GM12878 (cell line): ENCODE data around the gene ESR1. TPM values are rescaled to one million over a fixed set of nuclear protein-coding genes. Genes with fewer than 3 reads are reported as not detected.

Experiments used
- ATAC-seq: fragments of 200-7000 bp; cut with Tn5 transposase; 3 replicates; pipeline ENCODE4 v1.9.1; 2020; ENCODE audit warnings: mild to moderate bottlenecking, moderate library complexity
- BruUV-seq: library from RNA; stranded (reverse); fragments of 400-500 nt; replicated peaks from 2 replicates; lab custom pipeline; 2021; lab: Mats Ljungman, UMichigan
- CTCF ChIA-PET: fragments of 300-600 bp; sonication (Branson Sonifier 250); formaldehyde crosslinking; extraction: SDS; loops from one replicate; lab custom pipeline; 2021; ENCODE audit warnings: inconsistent platforms; lab: Yijun Ruan, JAX
- POLR2A ChIA-PET: fragments of 350-600 bp; formaldehyde crosslinking; extraction: SDS; loops from one replicate; lab custom pipeline; 2021; ENCODE audit warnings: inconsistent platforms; lab: Charles Lee
- RAD21 ChIA-PET: fragments of 300-600 bp; sonication (Branson Sonifier 250); formaldehyde crosslinking; loops from one replicate; lab custom pipeline; 2023; ENCODE audit warnings: antibody characterized with exemption; ENCODE audit not compliant: unreplicated experiment; lab: Charles Lee
- SMC1A ChIA-PET: fragments of 300-600 bp; sonication (Branson Sonifier 250); formaldehyde crosslinking; loops from one replicate; lab custom pipeline; 2023; ENCODE audit not compliant: unreplicated experiment, uncharacterized antibody; lab: Charles Lee
- DNase-seq: peaks from one replicate; pipeline ENCODE4 v3.0.0-alpha.2; 2011; ENCODE audit warnings: low read depth, low spot score
- FAIRE-seq: peaks from 3 replicates; lab custom pipeline; 2011; peaks lifted over from hg19 to GRCh38; lab: Jason Lieb, UNC
- H2AFZ ChIP-seq: 2 replicates; pipeline ENCODE4 v1.6.0; 2011; ENCODE audit warnings: low read depth, low read length, control low read depth; ENCODE audit not compliant: control insufficient read depth
- H3K27ac ChIP-seq: 2 replicates; pipeline ENCODE4 v1.5.1; 2011; ENCODE audit warnings: control low read depth; ENCODE audit not compliant: control insufficient read depth, insufficient read depth
- H3K27me3 ChIP-seq, 2 experiments: replicated peaks in 1 of 2; 2 replicates each; pipeline versions ENCODE4 v1.6.0 to v1.6.1; 2011; ENCODE audit warnings: low read length in 1 of 2; ENCODE audit not compliant: control insufficient read depth in 2 of 2, insufficient read depth in 2 of 2
- H3K36me3 ChIP-seq, 2 experiments: 2 replicates each; pipeline ENCODE4 v1.5.1; 2011; ENCODE audit warnings: low read length in 1 of 2; ENCODE audit not compliant: control insufficient read depth in 2 of 2, insufficient read depth in 2 of 2
- H3K4me1 ChIP-seq: 2 replicates; pipeline ENCODE4 v1.6.1; 2011; ENCODE audit warnings: mild to moderate bottlenecking, low read length, moderate library complexity, mixed read lengths; ENCODE audit not compliant: control insufficient read depth, insufficient read depth
- H3K4me2 ChIP-seq: 2 replicates; pipeline ENCODE4 v1.6.0; 2011; ENCODE audit warnings: control low read depth; ENCODE audit not compliant: control insufficient read depth, insufficient read depth
- H3K4me3 ChIP-seq: fragments of 200-600 bp; sonication (generic); 2 replicates; pipeline ENCODE4 v1.5.1; 2016
- H3K79me2 ChIP-seq: 2 replicates; pipeline ENCODE4 v1.6.0; 2011; ENCODE audit warnings: low read length; ENCODE audit not compliant: control insufficient read depth, insufficient read depth
- H3K9ac ChIP-seq: 2 replicates; pipeline ENCODE4 v1.8.0; 2011; ENCODE audit warnings: low read length, control low read depth, mixed read lengths; ENCODE audit not compliant: control insufficient read depth, insufficient read depth
- H3K9me3 ChIP-seq: replicated peaks from 3 replicates; pipeline ENCODE4 v1.5.1; 2011; ENCODE audit warnings: mild to moderate bottlenecking, low read length; ENCODE audit not compliant: control insufficient read depth, insufficient read depth
- H4K20me1 ChIP-seq: 2 replicates; pipeline ENCODE4 v1.6.0; 2011; ENCODE audit not compliant: control insufficient read depth, insufficient read depth
- CBX3 ChIP-seq: fragments of 200-600 bp; sonication (generic); IDR thresholded peaks from 2 replicates; pipeline ENCODE4 v1.6.1; 2016; ENCODE audit warnings: low read depth, borderline replicate concordance
- CHD2 ChIP-seq: IDR thresholded peaks from 2 replicates; pipeline ENCODE4 v1.6.1; 2011; ENCODE audit warnings: low read depth, low read length, improper control_type of control experiment, borderline replicate concordance
- ESRRA ChIP-seq: IDR thresholded peaks from 2 replicates; pipeline ENCODE4 v1.6.1; 2012; ENCODE audit warnings: mild to moderate bottlenecking, low read length, improper control_type of control experiment
- EZH2 ChIP-seq: IDR thresholded peaks from 2 replicates; pipeline ENCODE4 v1.6.1; 2012; ENCODE audit warnings: low read depth, mild to moderate bottlenecking, control low read depth, inconsistent platforms, low read length, borderline replicate concordance; ENCODE audit not compliant: control insufficient read depth
- IRF4 ChIP-seq: IDR thresholded peaks from 2 replicates; pipeline ENCODE4 v1.6.1; 2011; ENCODE audit warnings: low read depth, low read length
- NRF1 ChIP-seq: conservative IDR thresholded peaks from 2 replicates; pipeline ENCODE4 v1.6.1; 2011; ENCODE audit warnings: mild to moderate bottlenecking, low read depth, low read length, improper control_type of control experiment
- PML ChIP-seq: IDR thresholded peaks from 2 replicates; pipeline ENCODE4 v1.6.1; 2012; ENCODE audit warnings: low read length, inconsistent platforms
- RUNX3 ChIP-seq: IDR thresholded peaks from 2 replicates; pipeline ENCODE4 v1.6.1; 2012; ENCODE audit warnings: low read length, inconsistent platforms
- SUZ12 ChIP-seq: fragments of 200-600 bp; sonication (generic); IDR thresholded peaks from one replicate; pipeline ENCODE4 v1.6.1; 2018; ENCODE audit warnings: antibody characterized with exemption, mild to moderate bottlenecking; ENCODE audit not compliant: unreplicated experiment
- WGBS: methylation state at CpG from one replicate; pipeline ENCODE4 v1.1.6; 2016; ENCODE audit warnings: low lambda C conversion rate; ENCODE audit not compliant: insufficient replicate concordance, insufficient coverage; ENCODE audit errors: missing lambda C conversion rate; 5-methylcytosine and 5-hydroxymethylcytosine counted together
- in situ Hi-C: fragments of 300-500 bp; cut with MboI; formaldehyde crosslinking; loops from 9 replicates; pipeline ENCODE4 v1.14.3; 2018; ENCODE audit warnings: mixed read lengths
- intact Hi-C: fragments of 100-400 bp; cut with micrococcal nuclease; formaldehyde crosslinking; loops from one replicate; pipeline ENCODE4 v1.14.2; 2022; ENCODE audit not compliant: unreplicated experiment
- polyA plus RNA-seq, 11 experiments: library from polyadenylated mRNA; depleted of rRNA in 4 of 11; unstranded in 6 of 11; stranded (reverse) in 5 of 11; fragments of >200 nt; fragmentation: Nextera tagmentation in 4 of 11; fragmentation: Illumina TruSeq in 1 of 11; extraction: Ambion mirVana in 4 of 11; extraction: Trizol in 1 of 11; gene quantifications; 1 replicate in 1 of 11; 2 replicates in 10 of 11; pipeline versions ENCODE4 v1.2.1 to v1.2.3, GENCODE V29; 2011 to 2016; ENCODE audit warnings: inconsistent platforms in 2 of 11, missing spikeins in 2 of 11, low read depth in 1 of 11
- total RNA-seq, 4 experiments: library from RNA; depleted of rRNA in 3 of 4; stranded (reverse); fragments of >200 nt in 3 of 4; fragmentation: Illumina TruSeq in 1 of 4; extraction: Trizol in 1 of 4; gene quantifications; 2 replicates each; pipeline versions ENCODE4 v1.2.1 to v1.2.3, GENCODE V29; 2013 to 2021
- TF ChIP-seq, protein P1 (sequence below): IDR thresholded peaks from 2 replicates; pipeline ENCODE4 v1.6.1; 2012; ENCODE audit warnings: improper control_type of control experiment, low read depth, low read length; ENCODE audit not compliant: insufficient replicate concordance

ESR1 gene
- total and polyA plus RNA-seq, 10 of the 15 experiments (the other 5 are each of a cell fraction or from before 2014, with no cell fraction given): 0.03 to 0.51 (median 0.21) TPM; not detected in 4

DNA sequence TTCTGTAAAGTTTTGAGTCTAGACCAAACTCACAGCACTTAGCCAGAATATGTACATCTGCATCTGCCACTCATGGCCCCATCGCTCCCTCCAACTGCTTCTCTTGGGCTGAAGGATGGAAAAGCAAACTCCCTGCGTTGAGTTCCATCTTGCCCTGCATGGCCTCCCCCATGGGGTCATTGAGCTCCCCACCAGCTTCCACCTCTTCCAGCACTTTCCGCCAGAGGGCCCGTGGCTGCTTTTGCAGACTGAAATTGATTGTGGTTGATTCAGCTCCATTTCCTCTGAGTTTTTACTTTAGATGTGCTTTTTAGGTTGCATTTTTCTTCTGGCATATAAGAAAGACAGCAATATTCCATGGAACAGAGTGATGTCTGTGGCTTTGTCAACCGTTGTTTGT lies 263.1 kb downstream of the ESR1 start (continued):
- TF ChIP-seq NRF1 (no peak), CHD2 (no peak), IRF4 (no peak), PML (no peak)
- TF ChIP-seq, all 136 proteins: peak for 0

DNA sequence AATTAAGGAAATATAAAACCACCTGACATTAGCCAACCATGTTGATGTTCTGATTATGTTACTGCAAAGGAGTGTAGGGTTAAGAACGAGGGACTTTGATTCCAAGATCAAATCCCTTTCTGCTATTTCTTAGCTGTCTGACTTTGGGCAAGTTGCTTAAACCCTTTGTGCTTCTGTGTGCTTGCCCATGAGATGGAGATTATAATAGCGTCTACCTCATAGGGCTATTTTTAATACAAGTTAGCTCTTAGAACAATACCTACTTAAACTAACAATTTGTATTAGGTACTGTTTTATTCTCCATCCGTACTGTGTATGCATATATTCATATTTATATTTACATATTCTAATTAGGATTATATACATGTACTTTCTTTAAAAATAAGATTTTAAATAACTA lies 263.8 kb downstream of the ESR1 start:
- WGBS: 1% methylated on average over 3 of the region's 3 CpGs
- DNase-seq (no peak), FAIRE-seq (no peak), ATAC-seq (no peak)
- Histone ChIP-seq H3K27me3 (no peaks in the 10 kb centered on the region; a peak in 1 of 4 replicates), H3K27ac (no peak overlapping the region), H4K20me1 (no peaks in the 10 kb centered on the region), H2AFZ (no peak overlapping the region), H3K9ac (no peak overlapping the region), H3K79me2 (no peaks in the 10 kb centered on the region), H3K4me3 (no peak overlapping the region), H3K36me3 (no peaks in the 10 kb centered on the region), H3K4me2 (no peak overlapping the region), H3K4me1 (no peaks in the 10 kb centered on the region), H3K9me3 (no peaks in the 10 kb centered on the region; the same call in 2 of the 3 replicates)
- TF ChIP-seq ESRRA (no peak), EZH2 (no peak), IRF4 (no peak)
- ChIA-PET POLR2A (no interaction called here), RAD21 (no interaction called here), SMC1A (interaction anchor here (1.1 kb wide), 1 partner anchor 306 kb away, joined by 3 read pairs; no protein-coding TSS in a partner anchor), CTCF (no interaction called here)
- BruUV-seq: no TSS peak
- intact Hi-C loops (no loop called here), in situ Hi-C loops (no loop called here)

DNA sequence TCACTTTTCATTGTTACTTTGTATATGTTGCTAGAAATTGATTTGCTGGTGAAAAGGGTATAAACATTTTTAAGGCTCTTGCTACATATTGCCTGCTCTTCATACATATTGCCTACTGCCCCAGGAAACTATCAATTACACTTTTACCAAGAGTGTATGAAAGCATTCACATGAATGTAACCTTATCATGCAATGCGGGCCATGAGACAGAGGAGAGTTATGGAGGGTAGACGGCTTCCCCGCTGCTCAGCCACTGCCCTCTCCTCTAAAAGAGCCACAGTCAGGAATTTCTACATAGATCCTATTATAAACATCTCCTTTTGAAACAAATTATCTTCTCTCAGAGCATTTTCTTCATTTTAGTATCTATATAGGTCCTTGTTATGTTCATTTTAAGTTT lies 264.4 kb downstream of the ESR1 start:
- no peaks in the 10 kb centered on the region for H3K36me3 ChIP-seq
- no peaks in the 10 kb centered on the region; a peak in 1 of 4 replicates for H3K27me3 ChIP-seq
- intact Hi-C loops: no loop called here
- H3K9me3 ChIP-seq: no peaks in the 10 kb centered on the region; the same call in 2 of the 3 replicates
- H4K20me1 ChIP-seq: no peaks in the 10 kb centered on the region
- no peaks in the 10 kb centered on the region for H3K79me2 ChIP-seq
- H3K27ac ChIP-seq: no peak overlapping the region
- ATAC-seq (no peak), DNase-seq (no peak), FAIRE-seq (no peak)
- no peak overlapping the region for H3K4me3 ChIP-seq
- in situ Hi-C loops: no loop called here
- SMC1A ChIA-PET: no interaction called here
- no peak overlapping the region for H2AFZ ChIP-seq
- no peak overlapping the region for H3K4me2 ChIP-seq
- POLR2A ChIA-PET: no interaction called here
- WGBS: 51% methylated on average over 3 of the region's 3 CpGs
- no TSS peak for BruUV-seq
- CTCF ChIA-PET: no interaction called here
- no peak overlapping the region for H3K9ac ChIP-seq
- RAD21 ChIA-PET: no interaction called here
- H3K4me1 ChIP-seq: no peaks in the 10 kb centered on the region
- TF ChIP-seq RUNX3: no peak
- TF ChIP-seq PML: no peak
- TF ChIP-seq SUZ12: no peak
- no peak for TF ChIP-seq CBX3
- TF ChIP-seq, protein P1, sequence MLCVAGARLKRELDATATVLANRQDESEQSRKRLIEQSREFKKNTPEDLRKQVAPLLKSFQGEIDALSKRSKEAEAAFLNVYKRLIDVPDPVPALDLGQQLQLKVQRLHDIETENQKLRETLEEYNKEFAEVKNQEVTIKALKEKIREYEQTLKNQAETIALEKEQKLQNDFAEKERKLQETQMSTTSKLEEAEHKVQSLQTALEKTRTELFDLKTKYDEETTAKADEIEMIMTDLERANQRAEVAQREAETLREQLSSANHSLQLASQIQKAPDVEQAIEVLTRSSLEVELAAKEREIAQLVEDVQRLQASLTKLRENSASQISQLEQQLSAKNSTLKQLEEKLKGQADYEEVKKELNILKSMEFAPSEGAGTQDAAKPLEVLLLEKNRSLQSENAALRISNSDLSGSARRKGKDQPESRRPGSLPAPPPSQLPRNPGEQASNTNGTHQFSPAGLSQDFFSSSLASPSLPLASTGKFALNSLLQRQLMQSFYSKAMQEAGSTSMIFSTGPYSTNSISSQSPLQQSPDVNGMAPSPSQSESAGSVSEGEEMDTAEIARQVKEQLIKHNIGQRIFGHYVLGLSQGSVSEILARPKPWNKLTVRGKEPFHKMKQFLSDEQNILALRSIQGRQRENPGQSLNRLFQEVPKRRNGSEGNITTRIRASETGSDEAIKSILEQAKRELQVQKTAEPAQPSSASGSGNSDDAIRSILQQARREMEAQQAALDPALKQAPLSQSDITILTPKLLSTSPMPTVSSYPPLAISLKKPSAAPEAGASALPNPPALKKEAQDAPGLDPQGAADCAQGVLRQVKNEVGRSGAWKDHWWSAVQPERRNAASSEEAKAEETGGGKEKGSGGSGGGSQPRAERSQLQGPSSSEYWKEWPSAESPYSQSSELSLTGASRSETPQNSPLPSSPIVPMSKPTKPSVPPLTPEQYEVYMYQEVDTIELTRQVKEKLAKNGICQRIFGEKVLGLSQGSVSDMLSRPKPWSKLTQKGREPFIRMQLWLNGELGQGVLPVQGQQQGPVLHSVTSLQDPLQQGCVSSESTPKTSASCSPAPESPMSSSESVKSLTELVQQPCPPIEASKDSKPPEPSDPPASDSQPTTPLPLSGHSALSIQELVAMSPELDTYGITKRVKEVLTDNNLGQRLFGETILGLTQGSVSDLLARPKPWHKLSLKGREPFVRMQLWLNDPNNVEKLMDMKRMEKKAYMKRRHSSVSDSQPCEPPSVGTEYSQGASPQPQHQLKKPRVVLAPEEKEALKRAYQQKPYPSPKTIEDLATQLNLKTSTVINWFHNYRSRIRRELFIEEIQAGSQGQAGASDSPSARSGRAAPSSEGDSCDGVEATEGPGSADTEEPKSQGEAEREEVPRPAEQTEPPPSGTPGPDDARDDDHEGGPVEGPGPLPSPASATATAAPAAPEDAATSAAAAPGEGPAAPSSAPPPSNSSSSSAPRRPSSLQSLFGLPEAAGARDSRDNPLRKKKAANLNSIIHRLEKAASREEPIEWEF: no peak
